IMR-90 (cell line): ENCODE results near the gene TEX14. TPM values are rescaled to one million over a fixed set of nuclear protein-coding genes. Genes with fewer than 3 reads are reported as not detected.

Experiments
- ATAC-seq: fragments of 200-7000 bp; cut with Tn5 transposase; 2 replicates; pipeline ENCODE4 v1.9.1; 2020; ENCODE audit warnings: low read depth, mild to moderate bottlenecking, moderate library complexity
- BruUV-seq: library from RNA; stranded (reverse); fragments of 400-500 nt; replicated peaks from 2 replicates; lab custom pipeline; 2021; lab: Mats Ljungman, UMichigan
- CTCF ChIA-PET: fragments of 300-600 bp; formaldehyde crosslinking; extraction: SDS; loops from one replicate; lab custom pipeline; 2021; ENCODE audit warnings: antibody characterized with exemption; lab: Yijun Ruan, JAX
- POLR2A ChIA-PET: fragments of 300-600 bp; sonication (Branson Sonifier 250); formaldehyde crosslinking; loops from one replicate; lab custom pipeline; 2022; ENCODE audit warnings: antibody characterized with exemption; ENCODE audit not compliant: unreplicated experiment; lab: Charles Lee
- DNase-seq: peaks from one replicate; pipeline ENCODE4 v3.0.0; 2013
- H2AFZ ChIP-seq: replicated peaks from 2 replicates; pipeline ENCODE3; 2013; ENCODE audit warnings: low read length, mild to moderate bottlenecking; ENCODE audit not compliant: poor library complexity
- H2AK5ac ChIP-seq: 2 replicates; pipeline ENCODE4 v1.6.1; 2013; ENCODE audit warnings: low read depth, low read length, inconsistent platforms
- H2AK9ac ChIP-seq: replicated peaks from 2 replicates; pipeline ENCODE3; 2013; ENCODE audit warnings: mild to moderate bottlenecking, low read depth, low read length, moderate library complexity; ENCODE audit not compliant: poor library complexity
- H2BK120ac ChIP-seq: 2 replicates; pipeline ENCODE4 v1.6.1; 2013; ENCODE audit warnings: low read depth, low read length, inconsistent platforms
- H2BK15ac ChIP-seq: 3 replicates; pipeline ENCODE4 v1.6.1; 2013; ENCODE audit warnings: low read depth, low read length, inconsistent platforms
- H2BK20ac ChIP-seq: 2 replicates; pipeline ENCODE4 v1.6.1; 2013; ENCODE audit warnings: low read depth, mild to moderate bottlenecking, inconsistent platforms, low read length, moderate library complexity
- H2BK5ac ChIP-seq: 2 replicates; pipeline ENCODE4 v1.6.1; 2013; ENCODE audit warnings: mild to moderate bottlenecking, low read depth, low read length, inconsistent platforms; ENCODE audit not compliant: poor library complexity, severe bottlenecking
- H3K14ac ChIP-seq: replicated peaks from 2 replicates; pipeline ENCODE4 v1.6.1; 2013; ENCODE audit warnings: low read depth, low read length, inconsistent platforms
- H3K18ac ChIP-seq: 2 replicates; pipeline ENCODE4 v1.6.1; 2013; ENCODE audit warnings: low read depth, low read length, control low read depth
- H3K23ac ChIP-seq: 2 replicates; pipeline ENCODE4 v1.6.1; 2013; ENCODE audit warnings: low read depth, low read length, inconsistent platforms
- H3K27ac ChIP-seq: 2 replicates; pipeline ENCODE4 v1.5.1; 2013; ENCODE audit warnings: mild to moderate bottlenecking, control low read depth, low read length; ENCODE audit not compliant: insufficient read depth
- H3K27me3 ChIP-seq: 2 replicates; pipeline ENCODE4 v1.6.1; 2013; ENCODE audit warnings: low read length; ENCODE audit not compliant: control insufficient read depth, insufficient read depth
- H3K36me3 ChIP-seq: 2 replicates; pipeline ENCODE4 v1.6.1; 2013; ENCODE audit warnings: low read length, mixed read lengths; ENCODE audit not compliant: control insufficient read depth, insufficient read depth
- H3K4ac ChIP-seq: 2 replicates; pipeline ENCODE4 v1.6.1; 2013; ENCODE audit warnings: low read depth, low read length, inconsistent platforms
- H3K4me1 ChIP-seq: 2 replicates; pipeline ENCODE4 v1.6.1; 2013; ENCODE audit warnings: low read length, mixed read lengths; ENCODE audit not compliant: control insufficient read depth, insufficient read depth
- H3K4me2 ChIP-seq: 2 replicates; pipeline ENCODE4 v1.6.1; 2013; ENCODE audit warnings: low read depth, mild to moderate bottlenecking, control low read depth, low read length, moderate library complexity
- H3K4me3 ChIP-seq: 2 replicates; pipeline ENCODE4 v1.5.1; 2013; ENCODE audit warnings: low read depth, mild to moderate bottlenecking, control low read depth, low read length, moderate library complexity; ENCODE audit not compliant: insufficient read depth
- H3K56ac ChIP-seq: 2 replicates; pipeline ENCODE4 v1.6.1; 2013; ENCODE audit warnings: low read length, inconsistent platforms; ENCODE audit not compliant: insufficient read depth; ENCODE audit errors: extremely low read depth
- H3K79me1 ChIP-seq, 2 experiments: 2 replicates each; pipeline ENCODE4 v1.6.1; 2013; ENCODE audit warnings: low read length in 2 of 2, inconsistent platforms in 1 of 2, low read depth in 1 of 2
- H3K9ac ChIP-seq: 2 replicates; pipeline ENCODE4 v1.6.1; 2013; ENCODE audit warnings: low read depth, low read length, control low read depth
- H3K9me1 ChIP-seq: 2 replicates; pipeline ENCODE4 v1.6.1; 2013; ENCODE audit warnings: low read length, inconsistent platforms; ENCODE audit not compliant: insufficient read depth
- H3K9me3 ChIP-seq: 2 replicates; pipeline ENCODE4 v1.6.1; 2013; ENCODE audit warnings: low read length; ENCODE audit not compliant: control insufficient read depth, insufficient read depth
- H4K20me1 ChIP-seq: 2 replicates; pipeline ENCODE4 v1.6.1; 2013; ENCODE audit warnings: low read length, inconsistent platforms; ENCODE audit not compliant: insufficient read depth
- H4K5ac ChIP-seq: 2 replicates; pipeline ENCODE4 v1.6.1; 2013; ENCODE audit warnings: mild to moderate bottlenecking, low read depth, low read length, control low read depth
- H4K8ac ChIP-seq, 2 experiments: 2 replicates each; pipeline ENCODE4 v1.6.1; 2013; ENCODE audit warnings: low read depth in 2 of 2, low read length in 2 of 2, control low read depth in 1 of 2, inconsistent platforms in 1 of 2
- H4K91ac ChIP-seq: 2 replicates; pipeline ENCODE4 v1.6.1; 2013; ENCODE audit warnings: low read depth, low read length, inconsistent platforms; ENCODE audit not compliant: insufficient read depth
- CEBPB ChIP-seq: IDR thresholded peaks from 2 replicates; pipeline ENCODE4 v1.6.1; 2012; ENCODE audit warnings: low read depth, low read length, improper control_type of control experiment
- CHD1 ChIP-seq: IDR thresholded peaks from 2 replicates; pipeline ENCODE4 v1.6.1; 2012; ENCODE audit warnings: low read depth, low read length, improper control_type of control experiment
- FOS ChIP-seq: fragments of 150-350 bp; IDR thresholded peaks from 2 replicates; pipeline ENCODE4 v1.6.1; 2016; ENCODE audit warnings: low read depth, low read length
- RFX5 ChIP-seq: IDR thresholded peaks from 2 replicates; pipeline ENCODE4 v1.8.0; 2012; ENCODE audit warnings: low read depth, mild to moderate bottlenecking, low read length, moderate library complexity
- SMC3 ChIP-seq: fragments of 150-350 bp; IDR thresholded peaks from 2 replicates; pipeline ENCODE4 v1.6.1; 2016; ENCODE audit warnings: low read depth, mild to moderate bottlenecking, antibody characterized with exemption, low read length, moderate library complexity
- dilution Hi-C: fragments of 300-500 bp; cut with HindIII; formaldehyde crosslinking; loops from one replicate; pipeline ENCODE4 v1.14.3; 2018; ENCODE audit warnings: low sequenced_read_pairs; ENCODE audit not compliant: unreplicated experiment
- in situ Hi-C: fragments of 300-500 bp; cut with MboI; formaldehyde crosslinking; loops from 3 replicates; pipeline ENCODE4 v1.14.3; 2019; ENCODE audit warnings: low sequenced_read_pairs, inconsistent platforms, mixed read lengths
- intact Hi-C: fragments of 100-400 bp; cut with micrococcal nuclease; formaldehyde crosslinking; loops from 2 replicates; pipeline ENCODE4 v1.10.0; 2022
- polyA plus RNA-seq, 3 experiments: library from polyadenylated mRNA; depleted of rRNA; stranded (reverse); fragments of >200 nt; gene quantifications; 2 replicates each; pipeline ENCODE4 v1.2.3, GENCODE V29; 2012; ENCODE audit warnings: low replicate concordance in 1 of 3
- total RNA-seq: library from RNA; depleted of rRNA; stranded (reverse); fragments of >200 nt; gene quantifications from 2 replicates; pipeline ENCODE4 v1.2.3, GENCODE V29; 2012

Gene TEX14
- total and polyA plus RNA-seq, 2 of the 4 experiments (the other 2 are of a cell fraction), result not detected

DNA sequence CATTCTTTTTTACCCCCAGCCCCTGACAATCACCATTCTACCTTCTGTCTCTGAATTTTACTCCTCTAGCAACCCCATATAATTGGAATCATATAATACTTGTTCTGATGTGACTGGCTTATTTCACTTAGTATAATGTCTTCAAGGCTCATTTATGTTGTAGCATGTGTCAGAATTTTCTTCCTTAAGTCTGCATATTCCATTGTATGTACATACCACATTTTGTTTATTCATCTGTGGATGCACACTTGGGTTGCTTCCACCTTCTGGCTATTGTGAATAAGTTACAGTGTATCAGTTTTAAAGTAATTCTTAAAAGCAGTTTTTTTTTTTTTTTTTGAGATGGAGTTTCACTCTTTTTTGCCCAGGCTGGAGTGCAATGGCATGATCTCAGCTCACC, 39.1 kb upstream of the TEX14 start:
- H3K56ac ChIP-seq, result no peak overlapping the region
- no peak overlapping the region for H2BK120ac ChIP-seq
- H2BK5ac ChIP-seq, result no peak overlapping the region
- BruUV-seq, result no TSS peak
- H2BK20ac ChIP-seq, result no peak overlapping the region
- no peak for TF ChIP-seq FOS
- TF ChIP-seq SMC3, result no peak
- TF ChIP-seq CEBPB, result no peak
- no peak for TF ChIP-seq CHD1
- TF ChIP-seq RFX5, result no peak
- no peak overlapping the region for H3K4ac ChIP-seq
- no peak overlapping the region for H3K18ac ChIP-seq
- no peaks in the 10 kb centered on the region for H4K20me1 ChIP-seq
- no peak overlapping the region for H2BK15ac ChIP-seq
- no peak for DNase-seq
- in situ Hi-C loops, result no loop called here
- no peak overlapping the region for H4K8ac ChIP-seq
- H4K91ac ChIP-seq, result no peak overlapping the region
- no peak overlapping the region for H3K4me2 ChIP-seq
- dilution Hi-C loops, result no loop called here
- CTCF ChIA-PET, result no interaction called here
- H3K79me1 ChIP-seq, result no peaks in the 10 kb centered on the region
- no peaks in the 10 kb centered on the region for H3K4me1 ChIP-seq
- no peak overlapping the region for H3K4me3 ChIP-seq
- no peak overlapping the region for H2AK5ac ChIP-seq
- no peak overlapping the region for H4K5ac ChIP-seq
- H3K23ac ChIP-seq, result no peak overlapping the region
- ATAC-seq, result no peak
- no peak overlapping the region for H2AFZ ChIP-seq
- H3K9me3 ChIP-seq, result no peaks in the 10 kb centered on the region
- no peak overlapping the region for H2AK9ac ChIP-seq
- POLR2A ChIA-PET, result no interaction called here
- H3K27me3 ChIP-seq, result no peaks in the 10 kb centered on the region
- H3K9ac ChIP-seq, result no peak overlapping the region
- H3K36me3 ChIP-seq, result no peaks in the 10 kb centered on the region
- intact Hi-C loops, result no loop called here
- no peak overlapping the region for H3K14ac ChIP-seq
- H3K9me1 ChIP-seq, result no peaks in the 10 kb centered on the region
- no peak overlapping the region for H3K27ac ChIP-seq
